Stomach smooth muscle (tissue), 2 donors: Measurements from ENCODE around the gene CELA2A.

ENCODE experiments used
- H3K27ac ChIP-seq: one replicate; pipeline ENCODE4 v1.7.0; 2013; ENCODE audit warnings: mild to moderate bottlenecking, low read length, inconsistent platforms
- H3K27me3 ChIP-seq, 2 donors: one replicate each; pipeline ENCODE4 v1.7.0; 2013; ENCODE audit warnings: low read length in 2 of 2; ENCODE audit not compliant: insufficient read depth in 2 of 2, control insufficient read depth in 1 of 2
- H3K36me3 ChIP-seq, 2 donors: one replicate each; pipeline ENCODE4 v1.7.0; 2013; ENCODE audit warnings: low read length in 2 of 2; ENCODE audit not compliant: control insufficient read depth in 2 of 2, insufficient read depth in 2 of 2
- H3K4me1 ChIP-seq: one replicate; pipeline ENCODE4 v1.7.0; 2013; ENCODE audit warnings: low read length; ENCODE audit not compliant: control insufficient read depth, insufficient read depth
- H3K4me3 ChIP-seq, 2 donors: one replicate each; pipeline ENCODE4 v1.7.0; 2013; ENCODE audit warnings: low read length in 2 of 2
- H3K9ac ChIP-seq, 2 donors: one replicate each; pipeline ENCODE4 v1.7.0; 2013; ENCODE audit warnings: low read length in 2 of 2, mild to moderate bottlenecking in 1 of 2
- H3K9me3 ChIP-seq, 2 donors: one replicate each; pipeline ENCODE4 v1.7.0; 2013; ENCODE audit warnings: low read length in 2 of 2; ENCODE audit not compliant: control insufficient read depth in 2 of 2
- donor health status: healthy.
- donor health status: Pancreatic carcinoma.

The CELA2A gene

DNA sequence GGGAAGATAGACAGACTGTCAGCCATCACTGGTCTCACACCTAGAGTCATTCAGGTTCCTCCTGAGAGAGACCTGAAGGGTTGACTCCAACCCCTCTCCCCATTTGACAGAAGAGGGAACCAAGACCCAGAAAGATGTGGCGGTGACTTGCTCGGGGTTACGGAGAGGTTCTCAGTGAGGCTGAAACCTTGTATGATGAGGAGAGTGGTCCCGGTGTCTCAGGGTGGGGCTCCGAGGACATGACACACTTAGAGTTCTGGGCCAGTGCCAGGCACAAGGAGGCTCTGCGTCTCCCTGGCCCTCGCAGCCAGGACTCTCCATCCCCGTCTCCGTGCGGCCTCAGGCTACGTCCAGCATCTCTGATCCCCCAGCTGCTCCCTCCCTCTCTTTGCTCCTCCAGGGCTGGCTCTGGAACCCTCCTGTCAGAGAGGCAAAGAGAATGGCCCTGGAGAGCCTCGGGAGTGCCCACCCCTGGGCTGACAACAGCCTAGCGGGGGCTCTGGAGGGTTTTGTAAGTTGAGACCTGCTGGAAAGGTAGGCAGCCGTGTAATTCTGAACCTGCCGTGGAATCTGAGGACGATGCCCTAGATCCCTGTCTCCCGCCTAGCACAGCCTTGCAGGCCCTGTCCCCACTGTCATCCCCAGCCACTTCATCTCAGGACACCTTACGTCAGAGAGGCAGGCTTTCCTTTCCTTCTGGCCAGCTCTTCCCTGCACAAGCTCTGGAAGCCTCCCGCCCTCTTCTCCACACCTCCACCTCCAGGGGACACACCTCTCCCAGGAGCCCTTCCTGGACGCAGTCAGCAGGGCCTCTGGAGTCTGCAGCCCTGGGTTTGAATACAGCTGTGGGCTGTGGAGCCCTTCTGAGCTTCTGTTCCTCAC lies 42.7 kb upstream of the CELA2A start:
- Histone ChIP-seq H3K27ac (peak overlapping the region; percentile 11), H3K9ac (no peak overlapping the region), H3K4me3 (no peak overlapping the region), H3K9me3 (no peaks in the 10 kb centered on the region), H3K36me3 (peaks cover 0 to 2% of the 10 kb centered on the region in 2 donors), H3K4me1 (peaks cover 55% of the 10 kb centered on the region), H3K27me3 (no peaks in the 10 kb centered on the region)

- peaks cover 0 to 2% of the 10 kb centered on the region in 2 donors for H3K36me3 ChIP-seq
- no peaks in the 10 kb centered on the region for H3K27me3 ChIP-seq
- no peak overlapping the region for H3K27ac ChIP-seq
- H3K9ac ChIP-seq, result no peak overlapping the region
- no peak overlapping the region for H3K4me3 ChIP-seq
- H3K9me3 ChIP-seq, result no peaks in the 10 kb centered on the region
- H3K4me1 ChIP-seq, result peaks cover 57% of the 10 kb centered on the region
Observed at GRCh38 chr1:15414445-15414983, 42.0 kb upstream of the CELA2A start.

- H3K9me3 ChIP-seq, result no peaks in the 10 kb centered on the region
- no peak overlapping the region for H3K27ac ChIP-seq
- H3K4me3 ChIP-seq, result no peak overlapping the region
- H3K27me3 ChIP-seq, result no peaks in the 10 kb centered on the region
- H3K4me1 ChIP-seq, result peaks cover 48% of the 10 kb centered on the region
- H3K9ac ChIP-seq, result no peak overlapping the region
- H3K36me3 ChIP-seq, result peaks cover 0 to 2% of the 10 kb centered on the region in 2 donors
Observed at GRCh38 chr1:15417059-15417934, 39.2 kb upstream of the CELA2A start.

DNA sequence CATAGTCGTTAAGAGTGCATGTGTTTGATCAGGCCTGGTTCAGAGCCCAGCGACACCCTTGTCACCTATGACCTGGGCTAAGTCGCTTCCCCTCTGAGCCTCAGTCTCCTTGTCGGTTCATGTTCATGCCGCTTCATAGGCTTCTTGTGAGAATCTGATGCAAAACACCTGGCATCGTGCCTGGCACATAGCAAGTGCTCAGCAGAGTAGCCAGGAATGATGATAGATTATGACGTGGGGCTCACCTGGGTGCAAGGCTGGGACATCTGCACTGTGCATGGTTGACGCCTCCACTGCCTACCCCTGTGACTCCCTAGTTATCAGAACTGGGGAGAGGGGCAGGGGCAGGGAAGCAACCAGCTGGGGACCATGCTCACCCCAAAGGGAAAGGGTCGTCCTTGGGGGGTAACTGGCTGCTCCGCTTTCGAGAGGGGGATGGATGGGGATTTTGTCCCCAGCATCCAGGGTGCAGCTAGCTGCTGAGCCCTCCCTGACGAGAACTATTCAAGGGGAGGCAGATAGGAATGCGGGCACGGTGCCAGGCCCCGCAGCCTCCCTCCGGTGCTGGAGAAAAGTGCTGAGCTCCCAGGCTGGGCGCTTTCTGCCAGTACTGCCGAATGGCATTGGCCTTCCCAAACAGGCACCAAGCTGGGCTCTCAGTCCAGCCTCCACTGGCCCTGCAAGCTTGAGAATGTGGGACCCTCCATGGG lies 37.6 kb upstream of the CELA2A start:
- peaks cover 37% of the 10 kb centered on the region for H3K4me1 ChIP-seq
- no peaks in the 10 kb centered on the region for H3K27me3 ChIP-seq
- no peak overlapping the region for H3K27ac ChIP-seq
- no peak overlapping the region for H3K9ac ChIP-seq
- H3K36me3 ChIP-seq, result peaks cover 0 to 2% of the 10 kb centered on the region in 2 donors
- no peaks in the 10 kb centered on the region for H3K9me3 ChIP-seq
- H3K4me3 ChIP-seq, result no peak overlapping the region

DNA sequence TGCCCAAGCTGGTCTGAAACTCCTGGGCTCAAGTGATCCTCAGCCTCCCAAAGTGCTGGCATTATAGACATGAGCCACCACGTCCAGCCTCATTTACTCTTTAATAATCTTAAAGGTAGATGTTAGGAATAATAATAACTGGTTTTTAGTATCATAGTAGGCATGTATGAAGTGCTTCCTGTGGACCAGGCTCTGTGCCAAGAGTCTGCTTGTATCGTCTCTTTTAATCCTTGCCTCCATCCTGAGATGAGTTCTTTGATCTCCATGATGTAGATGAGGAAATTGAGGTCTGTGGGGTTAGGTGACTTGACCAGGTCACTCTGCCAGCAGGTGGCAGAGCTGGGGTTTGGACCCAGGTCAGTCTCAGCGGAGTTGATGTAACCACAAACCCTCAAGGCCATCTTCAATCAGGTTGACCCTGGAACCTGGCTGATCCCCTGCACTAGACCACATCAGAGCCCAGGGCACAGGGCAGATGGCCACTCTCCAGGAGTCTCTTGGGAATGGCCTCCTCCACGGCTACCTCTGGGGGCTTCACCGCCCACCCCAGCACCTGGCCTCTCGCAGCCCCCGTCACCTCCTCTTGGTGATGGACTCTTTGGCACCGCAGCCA lies 35.6 kb upstream of the CELA2A start:
- Histone ChIP-seq H3K27me3 (no peaks in the 10 kb centered on the region), H3K27ac (no peak overlapping the region), H3K4me3 (no peak overlapping the region), H3K36me3 (no peaks in the 10 kb centered on the region), H3K4me1 (peaks cover 31% of the 10 kb centered on the region), H3K9ac (no peak overlapping the region), H3K9me3 (no peaks in the 10 kb centered on the region)

DNA sequence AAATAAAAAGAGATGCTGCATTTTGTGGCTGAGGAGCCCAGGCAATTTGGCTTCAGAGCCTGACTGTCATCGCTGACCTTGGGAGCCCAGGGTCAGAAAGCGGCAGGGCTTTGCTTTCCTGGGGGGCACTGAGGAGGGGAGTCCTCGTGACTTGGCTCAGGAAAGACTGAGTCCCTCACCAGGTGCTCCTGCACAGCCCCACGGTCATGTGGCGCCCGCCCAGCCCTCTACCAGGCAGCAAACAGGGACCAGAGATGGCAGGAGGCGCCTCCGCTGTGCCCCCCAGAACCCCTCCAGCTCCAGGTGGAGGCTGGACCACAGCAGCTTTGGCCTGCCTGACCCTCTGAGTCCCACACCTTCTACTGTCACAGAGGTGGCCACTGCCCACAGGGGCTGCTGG lies 33.7 kb upstream of the CELA2A start:
- Histone ChIP-seq H3K36me3 (no peaks in the 10 kb centered on the region), H3K4me1 (peaks cover 44% of the 10 kb centered on the region)

GRCh38 chr1:15423355-15424077 lies 33.0 kb upstream of the CELA2A start:
- Histone ChIP-seq H3K9ac (no peak overlapping the region), H3K36me3 (no peaks in the 10 kb centered on the region), H3K9me3 (no peaks in the 10 kb centered on the region), H3K27ac (no peak overlapping the region), H3K4me3 (no peak overlapping the region), H3K4me1 (peaks cover 46% of the 10 kb centered on the region), H3K27me3 (no peaks in the 10 kb centered on the region)

More for the DNA sequence above, 33.7 kb upstream of the CELA2A start:
- no peak overlapping the region for H3K4me3 ChIP-seq
- no peaks in the 10 kb centered on the region for H3K27me3 ChIP-seq
- no peaks in the 10 kb centered on the region for H3K9me3 ChIP-seq
- no peak overlapping the region for H3K27ac ChIP-seq
- H3K9ac ChIP-seq, result no peak overlapping the region

DNA sequence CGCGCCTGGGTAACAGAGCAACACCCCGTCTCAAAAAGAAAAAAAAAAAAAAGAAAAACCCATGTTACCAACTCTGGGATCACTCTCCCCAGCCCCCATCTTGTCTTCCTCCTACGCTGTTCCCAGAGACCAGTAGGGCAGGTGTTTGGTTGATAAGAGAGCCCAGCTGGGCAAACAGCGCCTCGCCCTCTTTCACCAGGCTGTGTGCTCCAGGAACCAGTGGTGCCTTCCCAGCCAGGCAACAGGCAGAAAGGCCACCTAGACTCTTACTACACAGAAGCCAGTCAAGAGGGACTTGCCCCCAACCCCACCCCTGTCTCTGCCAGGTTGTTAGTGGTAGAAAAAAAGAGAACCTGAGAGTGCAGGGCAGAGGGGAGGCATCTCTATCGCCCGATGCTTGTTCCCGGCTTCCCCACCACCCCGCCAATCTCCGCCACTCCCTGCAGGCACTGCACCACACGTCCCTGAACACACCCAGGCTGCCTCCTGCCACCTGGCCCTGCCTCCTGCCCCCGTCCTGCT lies 32.3 kb upstream of the CELA2A start:
- no peaks in the 10 kb centered on the region for H3K27me3 ChIP-seq
- H3K4me3 ChIP-seq, result no peak overlapping the region
- H3K27ac ChIP-seq, result no peak overlapping the region
- no peaks in the 10 kb centered on the region for H3K9me3 ChIP-seq
- H3K4me1 ChIP-seq, result peaks cover 42% of the 10 kb centered on the region
- H3K36me3 ChIP-seq, result no peaks in the 10 kb centered on the region
- no peak overlapping the region for H3K9ac ChIP-seq

GRCh38 chr1:15424981-15425380 lies 31.6 kb upstream of the CELA2A start:
- no peak overlapping the region for H3K9ac ChIP-seq
- no peak overlapping the region for H3K4me3 ChIP-seq
- peaks cover 0 to 2% of the 10 kb centered on the region in 2 donors for H3K36me3 ChIP-seq
- H3K27ac ChIP-seq, result no peak overlapping the region
- H3K27me3 ChIP-seq, result no peaks in the 10 kb centered on the region
- H3K9me3 ChIP-seq, result no peaks in the 10 kb centered on the region
- peaks cover 35% of the 10 kb centered on the region for H3K4me1 ChIP-seq
